ENCODE data around the gene PRKCH. TPM values are rescaled to one million over a fixed set of nuclear protein-coding genes. Genes with fewer than 3 reads are reported as not detected.

PRKCH gene
- total RNA-seq, 6 experiments from 2014 or later: 5.0 to 12.1 (median 8.8) TPM

DNA sequence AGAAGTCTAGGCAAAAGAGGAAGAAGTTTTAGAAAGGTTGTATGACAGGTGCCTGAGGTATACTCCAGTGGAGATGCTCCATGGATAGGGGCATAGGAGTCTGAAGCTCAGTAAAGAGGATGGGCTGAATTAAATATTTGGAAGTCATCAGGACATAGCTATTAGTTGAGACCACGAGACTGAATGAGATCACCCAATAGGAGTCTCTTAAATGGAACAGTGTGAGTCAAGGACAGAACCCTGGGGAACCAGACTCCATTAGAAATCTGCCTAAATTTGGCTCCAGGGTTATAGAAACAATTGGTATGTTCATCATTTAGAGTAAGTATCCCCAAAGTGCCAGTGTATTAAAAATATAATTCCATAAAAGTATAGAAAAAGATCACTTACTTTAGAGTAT lies 172.6 kb downstream of the PRKCH start:
- Histone ChIP-seq H3K27ac (no peak overlapping the region), H3K36me3 (no peaks in the 10 kb centered on the region), H3K4me3 (no peak overlapping the region), H3K9me3 (no peaks in the 10 kb centered on the region), H3K27me3 (no peaks in the 10 kb centered on the region), H3K4me1 (peaks cover 0 to 26% (median 9%) of the 10 kb centered on the region in 4 donors)
- WGBS (ENCODE audit: insufficient coverage, low coverage, low lambda C conversion rate, missing lambda C conversion rate): 67% methylated on average over 1 of the region's 1 CpG
- no peak for TF ChIP-seq POLR2A (IDR thresholded peaks at IDR 0.05)
- TF ChIP-seq, protein P1, sequence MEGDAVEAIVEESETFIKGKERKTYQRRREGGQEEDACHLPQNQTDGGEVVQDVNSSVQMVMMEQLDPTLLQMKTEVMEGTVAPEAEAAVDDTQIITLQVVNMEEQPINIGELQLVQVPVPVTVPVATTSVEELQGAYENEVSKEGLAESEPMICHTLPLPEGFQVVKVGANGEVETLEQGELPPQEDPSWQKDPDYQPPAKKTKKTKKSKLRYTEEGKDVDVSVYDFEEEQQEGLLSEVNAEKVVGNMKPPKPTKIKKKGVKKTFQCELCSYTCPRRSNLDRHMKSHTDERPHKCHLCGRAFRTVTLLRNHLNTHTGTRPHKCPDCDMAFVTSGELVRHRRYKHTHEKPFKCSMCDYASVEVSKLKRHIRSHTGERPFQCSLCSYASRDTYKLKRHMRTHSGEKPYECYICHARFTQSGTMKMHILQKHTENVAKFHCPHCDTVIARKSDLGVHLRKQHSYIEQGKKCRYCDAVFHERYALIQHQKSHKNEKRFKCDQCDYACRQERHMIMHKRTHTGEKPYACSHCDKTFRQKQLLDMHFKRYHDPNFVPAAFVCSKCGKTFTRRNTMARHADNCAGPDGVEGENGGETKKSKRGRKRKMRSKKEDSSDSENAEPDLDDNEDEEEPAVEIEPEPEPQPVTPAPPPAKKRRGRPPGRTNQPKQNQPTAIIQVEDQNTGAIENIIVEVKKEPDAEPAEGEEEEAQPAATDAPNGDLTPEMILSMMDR (IDR thresholded peaks at IDR 0.05): no peak
- no peak for DNase-seq
- no peak for ATAC-seq
- intact Hi-C loops (cut with DNase I): no loop called here

DNA sequence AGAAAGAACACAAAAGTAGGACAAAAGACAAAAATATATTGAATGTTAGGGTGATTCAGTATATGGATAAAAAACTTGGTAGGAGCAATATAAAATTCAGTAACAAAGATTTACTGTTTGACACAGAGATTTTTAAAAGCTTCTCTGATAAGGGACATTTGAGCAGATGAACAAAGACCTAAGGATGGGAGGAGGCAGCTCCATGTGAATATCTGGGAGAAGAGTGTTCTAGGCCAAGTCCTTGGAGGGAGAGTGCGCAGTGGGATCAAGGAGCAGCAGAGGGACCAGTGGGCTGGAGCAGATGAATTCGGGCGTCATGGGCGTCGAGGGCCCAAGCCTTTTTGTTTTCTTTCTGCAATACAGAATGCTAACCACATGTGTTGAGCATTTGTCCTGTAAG lies 174.4 kb downstream of the PRKCH start:
- DNase-seq (no peak), ATAC-seq (no peak)
- Histone ChIP-seq H3K4me1 (peaks cover 0 to 11% (median 4%) of the 10 kb centered on the region in 4 donors), H3K4me3 (no peak overlapping the region), H3K27ac (no peak overlapping the region), H3K27me3 (no peaks in the 10 kb centered on the region), H3K9me3 (no peaks in the 10 kb centered on the region), H3K36me3 (no peaks in the 10 kb centered on the region)
- WGBS (ENCODE audit: insufficient coverage, low coverage, low lambda C conversion rate, missing lambda C conversion rate): 98% methylated on average over 5 of the region's 5 CpGs
- TF ChIP-seq, protein P1 (IDR thresholded peaks at IDR 0.05): no peak
- TF ChIP-seq POLR2A (IDR thresholded peaks at IDR 0.05): no peak
- intact Hi-C loops (cut with DNase I): no loop called here

GRCh38 chr14:61498303-61498702 lies 176.9 kb downstream of the PRKCH start:
- Histone ChIP-seq H3K4me1 (peaks cover 0 to 1% (median 0%) of the 10 kb centered on the region in 4 donors), H3K9me3 (no peaks in the 10 kb centered on the region), H3K4me3 (no peak overlapping the region), H3K36me3 (no peaks in the 10 kb centered on the region), H3K27ac (no peak overlapping the region), H3K27me3 (no peaks in the 10 kb centered on the region)
- DNase-seq (no peak), ATAC-seq (no peak)
- intact Hi-C loops (cut with DNase I): no loop called here
- 0% methylated on average over 2 of the region's 3 CpGs for WGBS (ENCODE audit: insufficient coverage, low coverage, low lambda C conversion rate, missing lambda C conversion rate)
- TF ChIP-seq, protein P1 (IDR thresholded peaks at IDR 0.05): no peak
- no peak for TF ChIP-seq POLR2A (IDR thresholded peaks at IDR 0.05)

DNA sequence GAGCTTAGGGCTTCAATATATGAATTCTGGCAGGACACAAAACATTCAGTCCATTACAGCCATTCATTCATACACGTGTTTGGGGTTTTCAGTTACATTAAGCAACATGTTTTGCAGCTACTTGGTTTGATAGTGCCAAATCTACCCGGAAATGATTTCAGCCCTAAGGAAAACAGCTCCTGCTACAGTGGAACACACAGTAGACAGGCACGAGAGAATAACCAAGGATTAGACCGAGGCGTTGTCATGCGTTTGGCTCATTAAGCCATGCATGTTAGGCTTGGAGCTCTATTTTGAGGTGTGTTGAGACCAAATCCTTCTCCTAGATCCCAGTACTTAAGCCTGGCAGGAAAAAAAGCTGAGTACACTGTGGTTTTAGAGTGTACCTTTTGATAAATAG lies 177.4 kb downstream of the PRKCH start:
- no peak overlapping the region for H3K4me3 ChIP-seq
- DNase-seq (no peak), ATAC-seq (peak in 2 of 4 donors; percentile 23 to 61)
- no peak overlapping the region for H3K27ac ChIP-seq
- WGBS (ENCODE audit: insufficient coverage, low coverage, low lambda C conversion rate, missing lambda C conversion rate): 59% methylated on average over 6 of the region's 6 CpGs
- intact Hi-C loops (cut with DNase I): no loop called here
- peaks cover 0 to 6% (median 0%) of the 10 kb centered on the region in 4 donors for H3K4me1 ChIP-seq
- no peaks in the 10 kb centered on the region for H3K27me3 ChIP-seq
- no peak for TF ChIP-seq POLR2A (IDR thresholded peaks at IDR 0.05)
- TF ChIP-seq, protein P1 (IDR thresholded peaks at IDR 0.05): no peak
- no peaks in the 10 kb centered on the region for H3K36me3 ChIP-seq
- H3K9me3 ChIP-seq: no peaks in the 10 kb centered on the region

DNA sequence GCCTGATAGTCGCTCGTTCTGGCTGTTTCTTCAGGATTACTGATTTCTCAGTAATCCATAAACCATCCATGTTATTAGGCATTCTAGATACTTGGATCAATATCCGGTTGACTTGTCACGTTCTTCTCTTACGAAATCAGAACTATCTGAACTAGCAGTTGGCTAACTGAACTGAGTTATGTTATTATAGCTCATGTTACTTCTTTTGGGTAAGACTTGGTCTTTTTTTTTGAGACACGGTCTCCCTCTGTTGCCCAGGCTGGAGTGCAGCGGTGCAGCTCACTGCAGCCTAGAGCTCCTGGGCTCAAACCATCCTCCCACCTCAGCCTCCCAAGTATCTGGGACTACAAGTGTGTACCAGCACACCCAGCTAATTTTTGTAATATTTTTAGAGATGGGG lies 178.6 kb downstream of the PRKCH start:
- Histone ChIP-seq H3K27me3 (no peaks in the 10 kb centered on the region), H3K36me3 (no peaks in the 10 kb centered on the region), H3K27ac (no peak overlapping the region), H3K4me1 (peaks cover 0 to 6% (median 0%) of the 10 kb centered on the region in 4 donors), H3K9me3 (no peaks in the 10 kb centered on the region), H3K4me3 (no peak overlapping the region)
- intact Hi-C loops (cut with DNase I): no loop called here
- no peak for TF ChIP-seq POLR2A (IDR thresholded peaks at IDR 0.05)
- TF ChIP-seq, protein P1 (IDR thresholded peaks at IDR 0.05): no peak
- ATAC-seq (no peak), DNase-seq (no peak)
- 80% methylated on average over 7 of the region's 7 CpGs for WGBS (ENCODE audit: insufficient coverage, low coverage, low lambda C conversion rate, missing lambda C conversion rate)
